IMR-90 (cell line): ENCODE data around the gene DONSON.

ENCODE experiments used
- CEBPB ChIP-seq: IDR thresholded peaks from 2 replicates; pipeline ENCODE4 v1.6.1; 2012; ENCODE audit warnings: low read depth, low read length, improper control_type of control experiment
- CTCF ChIP-seq: conservative IDR thresholded peaks from 2 replicates; pipeline ENCODE4 v1.5.1; 2012; ENCODE audit warnings: mild to moderate bottlenecking, low read depth, low read length, improper control_type of control experiment
- POLR2A ChIP-seq: IDR thresholded peaks from 2 replicates; pipeline ENCODE4 v1.6.1; 2012; ENCODE audit warnings: mild to moderate bottlenecking, low read depth, low read length
- RAD21 ChIP-seq: IDR thresholded peaks from 2 replicates; pipeline ENCODE4 v1.6.1; 2012; ENCODE audit warnings: low read length, improper control_type of control experiment
- RCOR1 ChIP-seq: IDR thresholded peaks from 2 replicates; pipeline ENCODE4 v1.6.1; 2012; ENCODE audit warnings: mild to moderate bottlenecking, low read length, improper control_type of control experiment; ENCODE audit not compliant: insufficient replicate concordance
- RFX5 ChIP-seq: IDR thresholded peaks from 2 replicates; pipeline ENCODE4 v1.8.0; 2012; ENCODE audit warnings: low read depth, mild to moderate bottlenecking, low read length, moderate library complexity
- SMC3 ChIP-seq: fragments of 150-350 bp; IDR thresholded peaks from 2 replicates; pipeline ENCODE4 v1.6.1; 2016; ENCODE audit warnings: low read depth, mild to moderate bottlenecking, antibody characterized with exemption, low read length, moderate library complexity
- USF2 ChIP-seq: fragments of 150-350 bp; IDR thresholded peaks from 2 replicates; pipeline ENCODE4 v1.6.1; 2017; ENCODE audit warnings: mild to moderate bottlenecking, antibody characterized with exemption, low read length, low read depth

GRCh38 chr21:33611006-33611744 lies 22.7 kb upstream of the DONSON start:
- TF ChIP-seq CTCF (no peak), RCOR1 (no peak), POLR2A (no peak), CEBPB (no peak), USF2 (no peak), RFX5 (no peak), RAD21 (no peak), SMC3 (no peak)
